ENCODE results near the gene ACSF3.
"Not testable (repeated sequence)": the region's sequence is repeated elsewhere in the genome, so short reads cannot be mapped to it uniquely, and the experiment has no call there.

The ACSF3 gene

GRCh38 chr16:89188471-89189357 is 95.1 kb downstream of the ACSF3 start:
- H3K36me3 ChIP-seq (ENCODE audit: control insufficient read depth in 2 of 2, insufficient read depth in 2 of 2, low read length in 2 of 2); H3K27me3 ChIP-seq (ENCODE audit: control insufficient read depth in 2 of 2, insufficient read depth in 2 of 2, low read length in 2 of 2); H3K4me3 ChIP-seq (ENCODE audit: low read length in 2 of 2); H3K4me1 ChIP-seq (ENCODE audit: control insufficient read depth in 2 of 2, insufficient read depth in 2 of 2, low read length in 2 of 2); H3K9ac ChIP-seq (ENCODE audit: low read depth in 1 of 2, low read length in 2 of 2); H3K27ac ChIP-seq (ENCODE audit: low read depth in 2 of 2, low read length in 2 of 2); H3K9me3 ChIP-seq (ENCODE audit: control insufficient read depth in 2 of 2, low read length in 2 of 2): not testable (repeated sequence)

DNA sequence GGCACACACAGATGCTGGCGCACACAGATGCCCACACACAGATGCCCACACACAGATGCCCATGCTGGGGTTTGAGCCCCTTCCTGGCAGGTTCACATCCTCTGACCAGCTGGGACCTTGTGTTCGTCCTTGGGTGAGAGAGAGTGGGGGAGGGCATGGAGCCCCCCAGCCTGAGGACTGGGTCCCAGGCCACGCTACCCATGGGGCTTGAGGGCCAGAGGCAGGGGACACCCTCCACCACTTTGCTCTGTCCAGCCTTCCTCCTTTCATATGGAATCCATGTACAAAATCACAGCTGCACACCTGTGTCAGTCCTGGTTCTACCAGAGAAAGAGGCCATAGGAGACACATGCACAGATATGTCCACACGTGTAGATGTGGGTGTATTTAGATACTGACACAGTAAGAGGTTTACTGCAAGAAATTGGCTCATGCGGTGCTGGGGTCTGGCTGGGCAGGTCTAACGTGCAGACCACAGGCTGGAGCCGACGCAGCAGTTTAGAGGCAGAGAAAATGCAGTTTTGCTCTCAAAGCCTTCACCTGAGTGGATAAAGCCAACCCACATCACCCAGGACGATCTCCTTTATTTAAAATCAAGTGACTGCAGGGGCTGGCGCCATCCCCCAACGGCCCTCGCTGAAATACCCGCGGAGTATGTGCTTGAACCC is 95.8 kb downstream of the ACSF3 start:
- no peak overlapping the region for H3K27ac ChIP-seq (ENCODE audit: low read depth in 2 of 2, low read length in 2 of 2)
- no peak overlapping the region for H3K9ac ChIP-seq (ENCODE audit: low read depth in 1 of 2, low read length in 2 of 2)
- no peaks in the 10 kb centered on the region for H3K9me3 ChIP-seq (ENCODE audit: control insufficient read depth in 2 of 2, low read length in 2 of 2)
- no peaks in the 10 kb centered on the region for H3K36me3 ChIP-seq (ENCODE audit: control insufficient read depth in 2 of 2, insufficient read depth in 2 of 2, low read length in 2 of 2)
- H3K27me3 ChIP-seq (ENCODE audit: control insufficient read depth in 2 of 2, insufficient read depth in 2 of 2, low read length in 2 of 2): peaks cover 3 to 7% of the 10 kb centered on the region in 2 donors
- no peaks in the 10 kb centered on the region for H3K4me1 ChIP-seq (ENCODE audit: control insufficient read depth in 2 of 2, insufficient read depth in 2 of 2, low read length in 2 of 2)
- no peak overlapping the region for H3K4me3 ChIP-seq (ENCODE audit: low read length in 2 of 2)

DNA sequence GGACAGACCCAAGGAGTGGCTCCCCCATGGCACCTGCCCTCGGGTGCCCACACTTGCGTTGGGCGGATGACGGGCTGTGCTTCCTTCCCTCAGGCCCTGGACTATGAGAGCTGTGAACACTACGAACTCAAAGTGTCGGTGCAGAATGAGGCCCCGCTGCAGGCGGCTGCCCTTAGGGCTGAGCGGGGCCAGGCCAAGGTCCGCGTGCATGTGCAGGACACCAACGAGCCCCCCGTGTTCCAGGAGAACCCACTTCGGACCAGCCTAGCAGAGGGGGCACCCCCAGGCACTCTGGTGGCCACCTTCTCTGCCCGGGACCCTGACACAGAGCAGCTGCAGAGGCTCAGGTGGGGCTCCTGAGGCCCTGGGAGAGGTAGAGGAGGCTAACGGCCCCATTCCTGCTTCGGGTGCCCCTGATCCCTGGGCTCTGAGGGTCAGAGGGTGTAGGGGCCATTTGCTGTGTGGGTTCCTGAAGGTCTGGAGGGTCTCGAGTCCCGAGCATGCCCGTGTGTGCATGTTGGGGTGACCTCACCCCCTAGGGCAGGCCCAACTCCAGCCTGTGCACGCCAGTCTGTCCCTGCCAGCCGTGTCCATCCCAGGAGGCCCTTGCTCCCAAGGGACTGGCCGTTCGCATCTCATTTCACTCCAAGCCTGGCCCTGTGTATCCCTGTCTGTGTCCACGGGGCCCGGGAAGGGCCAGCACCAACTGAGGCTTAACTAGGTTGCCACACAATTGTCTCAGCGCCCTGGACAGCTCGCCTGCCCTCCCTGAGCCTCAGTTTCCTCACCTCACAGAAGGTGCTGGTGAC is 96.7 kb downstream of the ACSF3 start:
- H3K36me3 ChIP-seq (ENCODE audit: control insufficient read depth in 2 of 2, insufficient read depth in 2 of 2, low read length in 2 of 2): no peaks in the 10 kb centered on the region
- no peaks in the 10 kb centered on the region for H3K4me1 ChIP-seq (ENCODE audit: control insufficient read depth in 2 of 2, insufficient read depth in 2 of 2, low read length in 2 of 2)
- H3K4me3 ChIP-seq (ENCODE audit: low read length in 2 of 2): no peak overlapping the region
- H3K9ac ChIP-seq (ENCODE audit: low read depth in 1 of 2, low read length in 2 of 2): no peak overlapping the region
- H3K9me3 ChIP-seq (ENCODE audit: control insufficient read depth in 2 of 2, low read length in 2 of 2): no peaks in the 10 kb centered on the region
- no peak overlapping the region for H3K27ac ChIP-seq (ENCODE audit: low read depth in 2 of 2, low read length in 2 of 2)
- peaks cover 3 to 7% of the 10 kb centered on the region in 2 donors for H3K27me3 ChIP-seq (ENCODE audit: control insufficient read depth in 2 of 2, insufficient read depth in 2 of 2, low read length in 2 of 2)

GRCh38 chr16:89191033-89191900 is 97.6 kb downstream of the ACSF3 start:
- Histone ChIP-seq H3K36me3 (ENCODE audit: control insufficient read depth in 2 of 2, insufficient read depth in 2 of 2, low read length in 2 of 2) (no peaks in the 10 kb centered on the region), H3K4me3 (ENCODE audit: low read length in 2 of 2) (no peak overlapping the region), H3K9me3 (ENCODE audit: control insufficient read depth in 2 of 2, low read length in 2 of 2) (no peaks in the 10 kb centered on the region), H3K27me3 (ENCODE audit: control insufficient read depth in 2 of 2, insufficient read depth in 2 of 2, low read length in 2 of 2) (peaks cover 3 to 7% of the 10 kb centered on the region in 2 donors), H3K27ac (ENCODE audit: low read depth in 2 of 2, low read length in 2 of 2) (no peak overlapping the region), H3K9ac (ENCODE audit: low read depth in 1 of 2, low read length in 2 of 2) (no peak overlapping the region), H3K4me1 (ENCODE audit: control insufficient read depth in 2 of 2, insufficient read depth in 2 of 2, low read length in 2 of 2) (no peaks in the 10 kb centered on the region)

- Histone ChIP-seq H3K27ac (ENCODE audit: low read depth in 2 of 2, low read length in 2 of 2) (no peak overlapping the region), H3K4me3 (ENCODE audit: low read length in 2 of 2) (peak overlapping the region; percentile 48 to 54), H3K9me3 (ENCODE audit: control insufficient read depth in 2 of 2, low read length in 2 of 2) (no peaks in the 10 kb centered on the region), H3K27me3 (ENCODE audit: control insufficient read depth in 2 of 2, insufficient read depth in 2 of 2, low read length in 2 of 2) (peaks cover 3 to 7% of the 10 kb centered on the region in 2 donors), H3K9ac (ENCODE audit: low read depth in 1 of 2, low read length in 2 of 2) (no peak overlapping the region), H3K36me3 (ENCODE audit: control insufficient read depth in 2 of 2, insufficient read depth in 2 of 2, low read length in 2 of 2) (no peaks in the 10 kb centered on the region), H3K4me1 (ENCODE audit: control insufficient read depth in 2 of 2, insufficient read depth in 2 of 2, low read length in 2 of 2) (no peaks in the 10 kb centered on the region)
These were observed 98.2 kb downstream of the ACSF3 start for GRCh38 chr16:89191901-89192185.

DNA sequence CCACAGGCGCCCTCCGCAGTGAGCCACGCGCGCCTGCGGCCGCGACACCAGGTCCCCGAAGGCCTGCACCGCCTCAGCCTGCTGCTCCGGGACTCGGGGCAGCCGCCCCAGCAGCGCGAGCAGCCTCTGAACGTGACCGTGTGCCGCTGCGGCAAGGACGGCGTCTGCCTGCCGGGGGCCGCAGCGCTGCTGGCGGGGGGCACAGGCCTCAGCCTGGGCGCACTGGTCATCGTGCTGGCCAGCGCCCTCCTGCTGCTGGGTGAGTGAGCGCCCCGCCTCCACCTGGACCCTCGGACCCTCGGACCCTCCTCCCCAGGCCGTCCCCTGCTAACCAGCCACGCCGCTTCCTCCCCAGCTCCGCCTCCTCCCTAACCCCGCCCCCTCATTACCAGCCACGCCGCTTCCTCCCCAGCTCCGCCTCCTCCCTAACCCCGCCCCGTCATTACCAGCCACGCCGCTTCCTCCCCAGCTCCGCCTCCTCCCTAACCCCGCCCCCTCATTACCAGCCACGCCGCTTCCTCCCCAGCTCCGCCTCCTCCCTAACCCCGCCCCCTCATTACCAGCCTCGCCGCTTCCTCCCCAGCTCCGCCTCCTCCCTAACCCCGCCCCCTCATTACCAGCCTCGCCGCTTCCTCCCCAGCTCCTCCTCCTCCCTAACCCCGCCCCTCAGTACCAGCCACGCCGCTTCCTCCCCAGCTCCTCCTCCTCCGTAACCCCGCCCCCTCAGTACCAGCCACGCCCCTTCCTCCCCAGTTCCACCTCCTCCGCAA is 98.7 kb downstream of the ACSF3 start:
- not testable (repeated sequence) for H3K4me1 ChIP-seq (ENCODE audit: control insufficient read depth in 2 of 2, insufficient read depth in 2 of 2, low read length in 2 of 2); H3K9me3 ChIP-seq (ENCODE audit: control insufficient read depth in 2 of 2, low read length in 2 of 2); H3K36me3 ChIP-seq (ENCODE audit: control insufficient read depth in 2 of 2, insufficient read depth in 2 of 2, low read length in 2 of 2); H3K27me3 ChIP-seq (ENCODE audit: control insufficient read depth in 2 of 2, insufficient read depth in 2 of 2, low read length in 2 of 2); H3K27ac ChIP-seq (ENCODE audit: low read depth in 2 of 2, low read length in 2 of 2); H3K9ac ChIP-seq (ENCODE audit: low read depth in 1 of 2, low read length in 2 of 2)
- H3K4me3 ChIP-seq (ENCODE audit: low read length in 2 of 2): peak overlapping the region; percentile 48 to 54

DNA sequence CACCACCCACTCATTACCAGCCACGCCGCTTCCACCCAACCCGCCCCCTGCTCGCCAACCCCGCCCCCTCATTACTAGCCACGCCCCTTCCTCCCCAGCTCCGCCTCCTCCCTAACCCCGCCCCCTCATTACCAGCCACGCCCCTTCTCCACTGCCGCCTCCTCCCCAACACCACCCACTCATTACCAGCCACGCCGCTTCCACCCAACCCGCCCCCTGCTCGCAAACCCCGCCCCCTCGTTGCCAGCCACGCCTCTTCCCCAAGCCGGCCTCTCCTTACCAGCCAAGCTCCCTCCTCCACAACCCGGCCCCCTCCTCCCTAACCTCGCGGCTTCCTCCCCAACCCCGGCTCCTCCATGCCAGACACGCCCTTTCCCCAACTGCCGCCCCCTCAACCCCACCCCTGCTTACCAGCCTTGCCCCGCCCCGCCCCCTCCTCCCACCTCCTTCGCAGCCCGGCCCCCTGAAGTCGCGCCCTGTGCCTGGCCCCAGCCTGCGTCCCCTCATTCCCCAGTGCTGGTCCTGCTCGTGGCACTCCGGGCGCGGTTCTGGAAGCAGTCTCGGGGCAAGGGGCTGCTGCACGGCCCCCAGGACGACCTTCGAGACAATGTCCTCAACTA is 99.4 kb downstream of the ACSF3 start:
- H3K4me1 ChIP-seq (ENCODE audit: control insufficient read depth in 2 of 2, insufficient read depth in 2 of 2, low read length in 2 of 2): no peaks in the 10 kb centered on the region
- peaks cover 5 to 7% of the 10 kb centered on the region in 2 donors for H3K27me3 ChIP-seq (ENCODE audit: control insufficient read depth in 2 of 2, insufficient read depth in 2 of 2, low read length in 2 of 2)
- H3K27ac ChIP-seq (ENCODE audit: low read depth in 2 of 2, low read length in 2 of 2): no peak overlapping the region
- no peaks in the 10 kb centered on the region for H3K9me3 ChIP-seq (ENCODE audit: control insufficient read depth in 2 of 2, low read length in 2 of 2)
- no peak overlapping the region for H3K4me3 ChIP-seq (ENCODE audit: low read length in 2 of 2)
- H3K9ac ChIP-seq (ENCODE audit: low read depth in 1 of 2, low read length in 2 of 2): no peak overlapping the region
- H3K36me3 ChIP-seq (ENCODE audit: control insufficient read depth in 2 of 2, insufficient read depth in 2 of 2, low read length in 2 of 2): no peaks in the 10 kb centered on the region

DNA sequence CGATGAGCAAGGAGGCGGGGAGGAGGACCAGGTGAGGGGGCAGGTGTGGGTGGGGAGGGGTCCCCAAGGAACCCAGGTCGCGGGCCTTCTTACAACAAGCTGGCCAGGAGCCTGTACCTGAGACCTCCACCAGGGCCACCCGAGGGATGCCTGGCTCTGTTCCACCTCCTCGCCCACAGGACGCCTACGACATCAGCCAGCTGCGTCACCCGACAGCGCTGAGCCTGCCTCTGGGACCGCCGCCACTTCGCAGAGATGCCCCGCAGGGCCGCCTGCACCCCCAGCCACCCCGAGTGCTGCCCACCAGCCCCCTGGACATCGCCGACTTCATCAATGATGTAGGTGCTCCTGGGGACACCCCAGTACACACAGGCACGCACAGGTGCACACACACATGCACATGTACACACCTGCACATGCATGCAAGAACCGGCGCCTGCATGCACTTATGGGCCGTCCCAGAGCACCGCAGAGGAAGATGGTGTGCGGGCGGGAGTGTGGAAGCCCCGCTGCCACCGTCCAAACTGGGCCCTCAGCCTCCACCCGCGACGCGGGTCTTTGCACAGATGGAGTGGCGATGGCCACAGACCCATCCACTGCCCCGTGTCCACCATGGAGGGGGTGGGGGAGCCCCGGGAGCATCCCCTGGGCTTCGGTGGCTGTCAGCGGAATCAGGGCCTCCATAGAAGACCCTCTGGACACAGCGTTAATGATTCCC is 100.1 kb downstream of the ACSF3 start:
- Histone ChIP-seq H3K4me3 (ENCODE audit: low read length in 2 of 2) (no peak overlapping the region), H3K4me1 (ENCODE audit: control insufficient read depth in 2 of 2, insufficient read depth in 2 of 2, low read length in 2 of 2) (no peaks in the 10 kb centered on the region), H3K27ac (ENCODE audit: low read depth in 2 of 2, low read length in 2 of 2) (no peak overlapping the region), H3K36me3 (ENCODE audit: control insufficient read depth in 2 of 2, insufficient read depth in 2 of 2, low read length in 2 of 2) (no peaks in the 10 kb centered on the region), H3K27me3 (ENCODE audit: control insufficient read depth in 2 of 2, insufficient read depth in 2 of 2, low read length in 2 of 2) (peaks cover 5 to 7% of the 10 kb centered on the region in 2 donors), H3K9ac (ENCODE audit: low read depth in 1 of 2, low read length in 2 of 2) (no peak overlapping the region), H3K9me3 (ENCODE audit: control insufficient read depth in 2 of 2, low read length in 2 of 2) (no peaks in the 10 kb centered on the region)
